Activated CD4-positive, alpha-beta T cell treated with anti-CD3 and anti-CD28 coated beads, Interleukin-2, amount 10 ng/mL, durations not matched to agents 7 days and 5 days (primary cell): ENCODE results near the gene PMEPA1. TPM values are rescaled to one million over a fixed set of nuclear protein-coding genes. Genes with fewer than 3 reads are reported as not detected.

Experiments used
- CTCF ChIA-PET: fragments of 350-600 bp; sonication (Branson Sonifier 250); formaldehyde crosslinking; loops from one replicate; lab custom pipeline; 2021; ENCODE audit warnings: antibody characterized with exemption; lab: Charles Lee
- POLR2A ChIA-PET: fragments of 350-600 bp; sonication (Branson Sonifier 250); formaldehyde crosslinking; loops from one replicate; lab custom pipeline; 2021; ENCODE audit warnings: antibody characterized with exemption; lab: Charles Lee
- DNase-seq: peaks from one replicate; pipeline ENCODE4 v3.0.0-alpha.2; 2020
- H3K27ac Mint-ChIP-seq: one replicate; pipeline ENCODE4 v1.8.0; 2021; ENCODE audit warnings: mild to moderate bottlenecking, moderate library complexity, mixed read lengths
- H3K27me3 Mint-ChIP-seq: one replicate; pipeline ENCODE4 v1.8.0; 2021; ENCODE audit warnings: mixed read lengths
- H3K36me3 Mint-ChIP-seq: one replicate; pipeline ENCODE4 v1.8.0; 2021; ENCODE audit warnings: low read depth, mixed read lengths
- H3K4me1 Mint-ChIP-seq: one replicate; pipeline ENCODE4 v1.8.0; 2021; ENCODE audit warnings: mixed read lengths
- H3K4me3 Mint-ChIP-seq: one replicate; pipeline ENCODE4 v1.8.0; 2021; ENCODE audit warnings: mild to moderate bottlenecking, moderate library complexity, mixed read lengths
- H3K9me3 Mint-ChIP-seq: one replicate; pipeline ENCODE4 v1.8.0; 2021; ENCODE audit warnings: mixed read lengths
- total RNA-seq, 2 experiments: library from RNA; stranded (reverse); gene quantifications; one replicate each; pipeline ENCODE4 v1.2.3, GENCODE V29; 2021

PMEPA1 gene
- total RNA-seq, 2 experiments from 2014 or later = 0.72 to 1.1 TPM

GRCh38 chr20:57652606-57653545, 56.9 kb downstream of the PMEPA1 start:
- POLR2A ChIA-PET = no interaction called here
- peaks cover under 1% of the 10 kb centered on the region for H3K9me3 Mint-ChIP-seq
- H3K36me3 Mint-ChIP-seq = no peaks in the 10 kb centered on the region
- H3K4me1 Mint-ChIP-seq = peaks cover 8% of the 10 kb centered on the region
- CTCF ChIA-PET = interaction anchor here (1.0 to 1.9 kb wide), 9 partner anchors 15 to 110 kb away, joined by 3 to 8 read pairs (median 4); partner anchors contain the start of gene ZBP1
- no peak overlapping the region for H3K27ac Mint-ChIP-seq
- H3K27me3 Mint-ChIP-seq = peaks cover 7% of the 10 kb centered on the region
- no peak overlapping the region for H3K4me3 Mint-ChIP-seq
- no peak for DNase-seq

GRCh38 chr20:57651881-57652605, 57.8 kb downstream of the PMEPA1 start:
- Mint-ChIP-seq H3K4me3 (no peak overlapping the region), H3K9me3 (no peaks in the 10 kb centered on the region), H3K4me1 (peaks cover under 1% of the 10 kb centered on the region), H3K27ac (no peak overlapping the region), H3K36me3 (no peaks in the 10 kb centered on the region), H3K27me3 (peaks cover 7% of the 10 kb centered on the region)
- CTCF ChIA-PET = interaction anchor here (0.6 to 1.1 kb wide), 3 partner anchors 23 to 587 kb away, joined by 3 to 4 read pairs (median 3); no protein-coding TSS in a partner anchor
- DNase-seq = no peak
- POLR2A ChIA-PET = no interaction called here

- H3K9me3 Mint-ChIP-seq = peaks cover 3% of the 10 kb centered on the region
- ChIA-PET POLR2A (no interaction called here), CTCF (interaction anchor here (0.6 to 0.7 kb wide), 2 partner anchors 341 to 588 kb away, joined by 3 read pairs; no protein-coding TSS in a partner anchor)
- no peaks in the 10 kb centered on the region for H3K4me1 Mint-ChIP-seq
- H3K27me3 Mint-ChIP-seq = peaks cover 10% of the 10 kb centered on the region
- no peak for DNase-seq
- no peak overlapping the region for H3K4me3 Mint-ChIP-seq
- H3K36me3 Mint-ChIP-seq = no peaks in the 10 kb centered on the region
- H3K27ac Mint-ChIP-seq = no peak overlapping the region
Observed at GRCh38 chr20:57650756-57651483, 58.9 kb downstream of the PMEPA1 start.

GRCh38 chr20:57650266-57650665, 59.5 kb downstream of the PMEPA1 start:
- CTCF ChIA-PET = no interaction called here
- no peak for DNase-seq
- H3K4me3 Mint-ChIP-seq = no peak overlapping the region
- H3K4me1 Mint-ChIP-seq = no peaks in the 10 kb centered on the region
- POLR2A ChIA-PET = no interaction called here
- no peak overlapping the region for H3K27ac Mint-ChIP-seq
- H3K36me3 Mint-ChIP-seq = no peaks in the 10 kb centered on the region
- H3K27me3 Mint-ChIP-seq = peaks cover 12% of the 10 kb centered on the region
- peaks cover 6% of the 10 kb centered on the region for H3K9me3 Mint-ChIP-seq

GRCh38 chr20:57649617-57650015, 60.2 kb downstream of the PMEPA1 start:
- Mint-ChIP-seq H3K4me3 (no peak overlapping the region), H3K36me3 (no peaks in the 10 kb centered on the region), H3K27ac (no peak overlapping the region), H3K9me3 (peaks cover 9% of the 10 kb centered on the region), H3K4me1 (no peaks in the 10 kb centered on the region), H3K27me3 (peaks cover 14% of the 10 kb centered on the region)
- ChIA-PET POLR2A (no interaction called here), CTCF (interaction anchor here (1.4 kb wide), 1 partner anchor 438 kb away, joined by 3 read pairs; no protein-coding TSS in a partner anchor)
- DNase-seq = no peak

- ChIA-PET CTCF (interaction anchor here (1.0 to 1.5 kb wide), 3 partner anchors 54 to 439 kb away, joined by 3 to 4 read pairs (median 3); no protein-coding TSS in a partner anchor), POLR2A (no interaction called here)
- no peak overlapping the region for H3K27ac Mint-ChIP-seq
- H3K27me3 Mint-ChIP-seq = peaks cover 17% of the 10 kb centered on the region
- peaks cover 11% of the 10 kb centered on the region for H3K9me3 Mint-ChIP-seq
- H3K36me3 Mint-ChIP-seq = no peaks in the 10 kb centered on the region
- DNase-seq = no peak
- no peaks in the 10 kb centered on the region for H3K4me1 Mint-ChIP-seq
- no peak overlapping the region for H3K4me3 Mint-ChIP-seq
Observed at GRCh38 chr20:57648878-57649616, 60.8 kb downstream of the PMEPA1 start.

GRCh38 chr20:57647933-57648785, 61.7 kb downstream of the PMEPA1 start:
- H3K27me3 Mint-ChIP-seq = peaks cover 23% of the 10 kb centered on the region
- POLR2A ChIA-PET = no interaction called here
- H3K36me3 Mint-ChIP-seq = no peaks in the 10 kb centered on the region
- DNase-seq = no peak
- no peak overlapping the region for H3K4me3 Mint-ChIP-seq
- peaks cover 11% of the 10 kb centered on the region for H3K9me3 Mint-ChIP-seq
- CTCF ChIA-PET = interaction anchor here (0.7 to 1.5 kb wide), 3 partner anchors 28 to 219 kb away, joined by 3 to 4 read pairs (median 3); partner anchors contain the start of gene ZBP1
- H3K27ac Mint-ChIP-seq = no peak overlapping the region
- H3K4me1 Mint-ChIP-seq = no peaks in the 10 kb centered on the region

GRCh38 chr20:57647006-57647932, 62.5 kb downstream of the PMEPA1 start:
- no peaks in the 10 kb centered on the region for H3K36me3 Mint-ChIP-seq
- no peak for DNase-seq
- POLR2A ChIA-PET = no interaction called here
- CTCF ChIA-PET = interaction anchor here (1.5 kb wide), 1 partner anchor 53 kb away, joined by 4 read pairs; no protein-coding TSS in a partner anchor
- peaks cover 11% of the 10 kb centered on the region for H3K9me3 Mint-ChIP-seq
- H3K4me3 Mint-ChIP-seq = no peak overlapping the region
- H3K27ac Mint-ChIP-seq = no peak overlapping the region
- no peaks in the 10 kb centered on the region for H3K4me1 Mint-ChIP-seq
- peaks cover 27% of the 10 kb centered on the region for H3K27me3 Mint-ChIP-seq

GRCh38 chr20:57638895-57639236, 70.9 kb downstream of the PMEPA1 start:
- Mint-ChIP-seq H3K4me3 (no peak overlapping the region), H3K4me1 (peaks cover 15% of the 10 kb centered on the region), H3K27me3 (peaks cover 65% of the 10 kb centered on the region), H3K36me3 (peaks cover 29% of the 10 kb centered on the region), H3K9me3 (peaks cover 29% of the 10 kb centered on the region), H3K27ac (no peak overlapping the region)
- ChIA-PET POLR2A (no interaction called here), CTCF (no interaction called here)
- DNase-seq = no peak

GRCh38 chr20:57638173-57638894, 71.5 kb downstream of the PMEPA1 start:
- CTCF ChIA-PET = interaction anchor here (0.7 to 1.1 kb wide), 3 partner anchors 15 to 365 kb away, joined by 3 read pairs; no protein-coding TSS in a partner anchor
- H3K4me1 Mint-ChIP-seq = peaks cover 19% of the 10 kb centered on the region
- POLR2A ChIA-PET = no interaction called here
- H3K4me3 Mint-ChIP-seq = no peak overlapping the region
- H3K27ac Mint-ChIP-seq = no peak overlapping the region
- peaks cover 31% of the 10 kb centered on the region for H3K9me3 Mint-ChIP-seq
- no peak for DNase-seq
- peaks cover 32% of the 10 kb centered on the region for H3K36me3 Mint-ChIP-seq
- H3K27me3 Mint-ChIP-seq = peaks cover 65% of the 10 kb centered on the region
